ENCODE measurements around the gene MPP2.

The MPP2 gene

GRCh38 chr17:43881181-43881580 is 26.2 kb downstream of the MPP2 start:
- no peak for DNase-seq (ENCODE audit: extremely low spot score)
- POLR2A ChIA-PET, result interaction anchor here (1.2 to 1.3 kb wide), 2 partner anchors 19 to 63 kb away, joined by 5 read pairs; no protein-coding TSS in a partner anchor
- CTCF ChIA-PET, result interaction anchor here (0.6 to 1.4 kb wide), 8 partner anchors 8 to 1164 kb away, joined by 3 to 9 read pairs (median 6); partner anchors contain the start of gene CD300LG
- TF ChIP-seq FOXK2 (IDR thresholded peaks at IDR 0.05) (no peak), TARDBP (IDR thresholded peaks at IDR 0.05) (no peak), ELF4 (IDR thresholded peaks at IDR 0.05) (no peak), SUZ12 (IDR thresholded peaks at IDR 0.05) (no peak), ZNF384 (IDR thresholded peaks at IDR 0.05) (no peak), NFRKB (IDR thresholded peaks at IDR 0.05) (no peak), BHLHE40 (IDR thresholded peaks at IDR 0.05; ENCODE audit: borderline replicate concordance) (no peak), L3MBTL2 (conservative IDR thresholded peaks at IDR 0.05) (no peak), PKNOX1 (IDR thresholded peaks at IDR 0.05) (no peak), SP1 (IDR thresholded peaks at IDR 0.05) (no peak)

- CTCF ChIA-PET, result interaction anchor here (0.6 to 1.4 kb wide), 9 partner anchors 9 to 1165 kb away, joined by 3 to 9 read pairs (median 5); partner anchors contain the start of gene CD300LG
- TF ChIP-seq FOXK2 (IDR thresholded peaks at IDR 0.05) (no peak), PKNOX1 (IDR thresholded peaks at IDR 0.05) (no peak), FOXA1 (IDR thresholded peaks at IDR 0.05) (no peak), BHLHE40 (IDR thresholded peaks at IDR 0.05; ENCODE audit: borderline replicate concordance) (no peak), NFRKB (IDR thresholded peaks at IDR 0.05) (no peak), ELF4 (IDR thresholded peaks at IDR 0.05) (no peak), SP1 (IDR thresholded peaks at IDR 0.05) (no peak), FOXM1 (IDR thresholded peaks at IDR 0.05; ENCODE audit: borderline replicate concordance) (no peak), TARDBP (IDR thresholded peaks at IDR 0.05) (no peak)
- POLR2A ChIA-PET, result interaction anchor here (1.2 to 1.3 kb wide), 2 partner anchors 20 to 63 kb away, joined by 5 read pairs; no protein-coding TSS in a partner anchor
- DNase-seq (ENCODE audit: extremely low spot score), result peak; percentile 69
Measured at GRCh38 chr17:43880420-43880991, 26.8 kb downstream of the MPP2 start.

DNA sequence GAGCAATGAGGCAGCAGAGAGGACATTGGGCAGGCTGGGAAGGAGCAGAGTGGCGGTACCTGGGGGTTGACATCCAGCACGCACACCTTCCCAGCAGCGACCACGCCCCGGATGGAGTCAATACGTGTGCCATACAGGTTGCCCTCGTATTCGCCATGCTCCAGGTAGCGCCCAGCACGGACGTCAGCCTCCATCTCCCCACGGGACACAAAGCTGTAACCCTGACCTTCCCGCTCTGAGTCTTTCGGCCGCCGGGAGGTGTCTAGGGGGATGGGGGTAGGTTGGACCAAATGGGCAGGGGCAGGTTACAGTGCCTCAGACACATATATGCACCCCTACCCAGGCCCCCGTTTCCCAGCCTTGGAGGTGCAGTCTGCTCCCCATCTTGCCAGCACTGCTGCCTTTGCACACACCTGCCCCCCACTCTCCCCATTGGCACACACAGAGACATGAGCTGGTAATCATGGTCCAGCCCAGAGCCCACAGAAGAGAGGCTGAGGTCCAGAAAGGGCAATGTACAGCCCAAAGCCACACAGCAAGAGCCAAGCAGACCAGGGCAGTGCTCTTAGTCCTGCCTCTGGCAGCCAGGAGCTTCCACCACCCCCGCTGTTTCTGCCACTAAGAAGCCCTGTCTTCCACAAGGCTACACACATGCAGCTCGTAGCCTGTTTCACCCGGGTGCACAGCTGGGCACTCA is 27.5 kb downstream of the MPP2 start:
- POLR2A ChIA-PET, result interaction anchor here (1.2 to 1.3 kb wide), 2 partner anchors 20 to 64 kb away, joined by 5 read pairs; no protein-coding TSS in a partner anchor
- CTCF ChIA-PET, result interaction anchor here (0.8 to 1.4 kb wide), 7 partner anchors 9 to 115 kb away, joined by 3 to 9 read pairs (median 7); partner anchors contain the start of gene CD300LG
- no peak for TF ChIP-seq ARNT (IDR thresholded peaks at IDR 0.05)
- no peak for TF ChIP-seq ELF4 (IDR thresholded peaks at IDR 0.05)
- DNase-seq (ENCODE audit: extremely low spot score), result no peak

DNA sequence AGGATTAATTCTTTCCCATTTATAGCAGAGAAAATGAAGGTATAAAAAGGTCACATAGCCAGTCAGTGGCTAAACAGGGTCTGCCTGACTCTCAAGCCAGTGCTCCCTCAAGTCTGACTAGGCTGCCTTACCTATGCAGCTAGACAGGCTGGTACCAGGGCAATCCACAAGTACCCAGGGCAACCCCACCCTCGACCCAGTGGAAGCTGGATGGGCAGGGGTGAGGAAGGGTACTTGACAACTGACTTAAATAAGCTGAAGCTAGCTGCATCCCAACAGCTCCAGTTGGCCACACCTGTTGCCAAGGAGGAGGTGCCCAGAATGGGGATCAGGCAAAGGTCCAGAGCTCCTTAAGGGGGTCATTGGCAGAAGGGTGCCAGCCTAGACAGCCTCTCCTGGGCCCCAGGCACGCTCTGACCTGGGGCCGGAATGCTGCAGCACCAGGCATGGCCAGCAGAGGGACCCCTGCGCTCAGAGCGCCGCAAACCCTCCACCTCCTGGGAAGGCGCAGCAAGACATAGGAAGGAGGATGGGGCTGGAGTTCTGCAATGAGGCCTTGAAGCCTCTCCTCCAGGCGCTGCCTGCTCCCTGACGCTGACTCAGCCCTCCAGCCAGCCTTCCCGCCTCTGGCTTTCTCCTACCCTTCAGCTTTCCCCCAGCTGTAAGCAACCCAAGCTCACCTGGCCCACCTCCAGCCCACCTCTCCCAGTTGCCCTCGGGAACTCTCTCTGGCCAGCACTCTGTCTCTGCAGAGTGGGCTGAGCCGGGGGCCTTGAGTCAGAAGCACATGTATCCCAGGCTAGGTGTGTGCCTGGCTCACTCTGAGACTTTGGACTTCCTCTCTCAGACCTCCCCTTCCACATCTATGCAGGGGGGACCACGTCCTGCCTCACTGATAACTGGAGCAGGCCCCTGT is 28.8 kb downstream of the MPP2 start:
- POLR2A ChIA-PET, result interaction anchor here (1.3 to 1.5 kb wide), 2 partner anchors 33 to 60 kb away, joined by 4 to 5 read pairs; no protein-coding TSS in a partner anchor
- DNase-seq (ENCODE audit: extremely low spot score), result peak; percentile 91
- TF ChIP-seq HDGF (IDR thresholded peaks at IDR 0.05; ENCODE audit: borderline replicate concordance) (peak; percentile 93; the same call in 1 of the 2 replicates), PKNOX1 (IDR thresholded peaks at IDR 0.05) (no peak)
- CTCF ChIA-PET, result interaction anchor here (0.6 to 2.4 kb wide), 18 partner anchors 11 to 155 kb away, joined by 3 to 10 read pairs (median 4); partner anchors contain the start of genes CD300LG and DUSP3

DNA sequence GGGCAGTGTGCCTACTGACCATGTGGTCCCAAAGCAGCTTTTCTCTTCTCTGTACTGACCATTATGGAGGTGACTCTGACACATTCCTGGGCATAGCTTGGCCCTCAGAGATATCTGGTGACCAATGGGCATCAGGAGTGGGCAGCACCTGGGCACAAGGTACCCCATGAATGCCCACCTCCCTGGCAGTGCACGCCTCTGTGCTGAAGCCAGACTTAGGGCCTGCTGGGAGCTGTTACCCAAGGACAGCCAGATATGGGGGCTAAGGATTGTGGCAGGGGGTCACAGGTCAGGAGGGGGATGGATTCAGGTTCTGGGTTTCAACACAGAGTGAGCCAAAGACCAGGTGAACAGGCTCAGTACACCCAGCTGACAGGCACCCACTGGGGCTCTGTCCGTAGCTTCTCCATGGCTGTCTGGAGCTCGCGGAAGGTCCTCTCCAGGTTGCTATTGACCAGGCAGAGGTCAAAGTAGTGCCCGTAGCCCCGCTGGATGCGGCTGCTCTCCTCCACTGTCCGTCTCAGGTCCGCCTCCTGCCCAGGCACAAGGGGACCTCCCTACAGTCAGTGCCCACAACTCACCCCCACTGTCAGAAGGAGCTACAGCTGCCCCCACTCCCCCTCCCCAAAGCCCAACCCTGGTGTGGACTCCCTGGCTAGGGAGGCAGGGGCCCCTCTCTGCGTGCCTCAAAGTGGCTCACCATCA is 29.7 kb downstream of the MPP2 start:
- TF ChIP-seq ZNF384 (IDR thresholded peaks at IDR 0.05), result no peak
- no peak for TF ChIP-seq NFRKB (IDR thresholded peaks at IDR 0.05)
- TF ChIP-seq CTBP1 (IDR thresholded peaks at IDR 0.05; ENCODE audit: borderline replicate concordance), result no peak
- no peak for TF ChIP-seq SP1 (IDR thresholded peaks at IDR 0.05)
- no peak for TF ChIP-seq PKNOX1 (IDR thresholded peaks at IDR 0.05)
- no peak for TF ChIP-seq BHLHE40 (IDR thresholded peaks at IDR 0.05; ENCODE audit: borderline replicate concordance)
- no peak for TF ChIP-seq ELF4 (IDR thresholded peaks at IDR 0.05)
- no peak for TF ChIP-seq LEF1 (IDR thresholded peaks at IDR 0.05; ENCODE audit: borderline replicate concordance)
- TF ChIP-seq TARDBP (IDR thresholded peaks at IDR 0.05), result no peak
- no peak for TF ChIP-seq SUZ12 (IDR thresholded peaks at IDR 0.05)
- no peak for TF ChIP-seq FOXA1 (IDR thresholded peaks at IDR 0.05)
- TF ChIP-seq FOXK2 (IDR thresholded peaks at IDR 0.05), result no peak
- no peak for TF ChIP-seq ARNT (IDR thresholded peaks at IDR 0.05)
- TF ChIP-seq FOXM1 (IDR thresholded peaks at IDR 0.05; ENCODE audit: borderline replicate concordance), result no peak
- no peak for TF ChIP-seq L3MBTL2 (conservative IDR thresholded peaks at IDR 0.05)
- no peak for TF ChIP-seq HDGF (IDR thresholded peaks at IDR 0.05; ENCODE audit: borderline replicate concordance)
- DNase-seq (ENCODE audit: extremely low spot score), result no peak
- POLR2A ChIA-PET, result interaction anchor here (1.3 to 1.5 kb wide), 2 partner anchors 34 to 60 kb away, joined by 4 to 5 read pairs; no protein-coding TSS in a partner anchor
- CTCF ChIA-PET, result interaction anchor here (0.6 to 2.4 kb wide), 16 partner anchors 12 to 184 kb away, joined by 3 to 10 read pairs (median 5); partner anchors contain the start of genes CD300LG and DUSP3

Measured in HEK293T (cell line).